Liver (tissue), 3 donors: ENCODE results near the gene TPST1.

ENCODE experiments used
- CTCF ChIP-seq: fragments of 150-350 bp; IDR thresholded peaks from 2 replicates; pipeline ENCODE4 v1.5.1; 2017; ENCODE audit warnings: improper control_type of control experiment, low read depth, low read length; ENCODE audit not compliant: missing input control
- MAX ChIP-seq: IDR thresholded peaks from 2 replicates; pipeline ENCODE4 v1.6.1; 2016; ENCODE audit warnings: antibody characterized with exemption
- SP1 ChIP-seq: IDR thresholded peaks from 2 replicates; pipeline ENCODE4 v1.6.1; 2018; ENCODE audit warnings: antibody characterized with exemption, mild to moderate bottlenecking
- TF ChIP-seq, protein P1 (sequence below): IDR thresholded peaks from 2 replicates; pipeline ENCODE4 v1.6.1; 2016; ENCODE audit warnings: antibody characterized with exemption, mild to moderate bottlenecking
- donor health status: healthy.
- donor health status: healthy.

- TF ChIP-seq MAX, result no peak
- no peak for TF ChIP-seq CTCF
- no peak for TF ChIP-seq SP1
- TF ChIP-seq, protein P1, sequence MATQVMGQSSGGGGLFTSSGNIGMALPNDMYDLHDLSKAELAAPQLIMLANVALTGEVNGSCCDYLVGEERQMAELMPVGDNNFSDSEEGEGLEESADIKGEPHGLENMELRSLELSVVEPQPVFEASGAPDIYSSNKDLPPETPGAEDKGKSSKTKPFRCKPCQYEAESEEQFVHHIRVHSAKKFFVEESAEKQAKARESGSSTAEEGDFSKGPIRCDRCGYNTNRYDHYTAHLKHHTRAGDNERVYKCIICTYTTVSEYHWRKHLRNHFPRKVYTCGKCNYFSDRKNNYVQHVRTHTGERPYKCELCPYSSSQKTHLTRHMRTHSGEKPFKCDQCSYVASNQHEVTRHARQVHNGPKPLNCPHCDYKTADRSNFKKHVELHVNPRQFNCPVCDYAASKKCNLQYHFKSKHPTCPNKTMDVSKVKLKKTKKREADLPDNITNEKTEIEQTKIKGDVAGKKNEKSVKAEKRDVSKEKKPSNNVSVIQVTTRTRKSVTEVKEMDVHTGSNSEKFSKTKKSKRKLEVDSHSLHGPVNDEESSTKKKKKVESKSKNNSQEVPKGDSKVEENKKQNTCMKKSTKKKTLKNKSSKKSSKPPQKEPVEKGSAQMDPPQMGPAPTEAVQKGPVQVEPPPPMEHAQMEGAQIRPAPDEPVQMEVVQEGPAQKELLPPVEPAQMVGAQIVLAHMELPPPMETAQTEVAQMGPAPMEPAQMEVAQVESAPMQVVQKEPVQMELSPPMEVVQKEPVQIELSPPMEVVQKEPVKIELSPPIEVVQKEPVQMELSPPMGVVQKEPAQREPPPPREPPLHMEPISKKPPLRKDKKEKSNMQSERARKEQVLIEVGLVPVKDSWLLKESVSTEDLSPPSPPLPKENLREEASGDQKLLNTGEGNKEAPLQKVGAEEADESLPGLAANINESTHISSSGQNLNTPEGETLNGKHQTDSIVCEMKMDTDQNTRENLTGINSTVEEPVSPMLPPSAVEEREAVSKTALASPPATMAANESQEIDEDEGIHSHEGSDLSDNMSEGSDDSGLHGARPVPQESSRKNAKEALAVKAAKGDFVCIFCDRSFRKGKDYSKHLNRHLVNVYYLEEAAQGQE, result no peak
Measured at GRCh38 chr7:66281678-66282590, 76.8 kb downstream of the TPST1 start.
